Right renal pelvis (tissue), 4 donors: ENCODE measurements around the gene GPR18. TPM values are rescaled to one million over a fixed set of nuclear protein-coding genes. Genes with fewer than 3 reads are reported as not detected.
"Not testable (repeated sequence)": the region's sequence is repeated elsewhere in the genome, so short reads cannot be mapped to it uniquely, and the experiment has no call there.

ENCODE experiments used
- DNase-seq, 4 donors: peaks; one replicate each; pipeline ENCODE4 v3.0.0-alpha.2; 2013; ENCODE audit warnings: low read depth in 4 of 4, low spot score in 3 of 4, missing footprints in 1 of 4
- polyA plus RNA-seq, 4 donors: library from polyadenylated mRNA; unstranded; fragments of 120-200 nt; gene quantifications; one replicate each; pipeline ENCODE4 v1.2.1, GENCODE V29; 2013; ENCODE audit not compliant: insufficient read length in 4 of 4

Gene GPR18
- polyA plus RNA-seq, 4 donors: 0.16 to 0.33 (median 0.31) TPM; not detected in 1

DNA sequence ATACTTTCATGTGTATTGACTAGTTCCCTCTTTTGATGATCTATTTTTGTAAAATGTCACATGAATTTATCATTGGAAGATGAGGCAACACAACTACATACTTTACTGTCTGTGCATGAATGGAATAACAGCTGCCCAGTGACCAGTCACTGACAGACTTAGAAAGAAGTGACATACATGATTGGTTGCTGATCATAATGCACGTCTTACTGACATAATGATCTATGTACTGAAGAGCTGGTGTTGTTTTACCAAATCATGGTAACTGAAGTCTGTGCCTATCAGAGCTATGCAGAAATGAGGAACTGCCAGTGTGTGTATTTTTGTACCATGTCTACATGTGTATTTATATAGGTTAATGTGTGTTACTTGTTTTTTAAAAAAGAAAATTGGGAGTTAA, 26.5 kb downstream of the GPR18 start:
- no peak for DNase-seq

DNA sequence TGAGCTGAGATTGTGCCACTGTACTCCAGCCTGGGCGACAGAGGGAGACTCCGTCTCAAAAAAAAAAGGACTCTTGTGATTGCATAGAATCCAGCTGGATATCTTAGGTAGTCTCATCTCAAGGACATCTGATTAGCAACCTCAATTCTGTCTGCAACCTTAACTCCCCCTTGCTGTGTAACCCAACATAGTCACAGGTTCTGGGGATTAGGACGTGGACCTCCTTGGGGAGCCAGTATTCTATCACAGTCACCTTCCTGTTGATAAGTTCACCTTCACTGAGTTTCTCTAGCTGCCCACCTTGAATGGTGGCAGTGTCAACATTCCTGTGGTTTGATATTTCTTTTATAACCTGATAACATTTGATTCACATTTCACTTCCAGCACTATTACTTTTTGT, 27.2 kb downstream of the GPR18 start:
- no peak for DNase-seq

DNA sequence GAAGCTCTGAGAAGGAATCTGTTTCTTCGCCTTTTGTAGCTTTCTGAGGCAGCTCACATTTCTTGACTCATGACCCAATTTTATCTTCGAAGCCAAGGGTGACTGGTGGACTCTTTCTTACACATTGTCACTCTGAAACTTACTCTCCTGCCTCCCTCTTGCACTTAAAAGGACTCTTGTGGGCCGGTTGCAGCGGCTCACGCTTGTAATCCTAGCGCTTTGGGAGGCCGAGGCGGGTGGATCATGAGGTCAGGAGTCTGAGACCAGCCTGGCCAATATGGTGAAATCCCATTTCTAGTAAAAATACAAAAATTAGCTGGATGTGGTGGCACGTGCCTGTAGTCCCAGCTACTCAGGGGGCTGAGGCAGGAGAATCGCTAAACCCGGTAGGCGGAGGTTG, 27.6 kb downstream of the GPR18 start:
- not testable (repeated sequence) for DNase-seq

DNA sequence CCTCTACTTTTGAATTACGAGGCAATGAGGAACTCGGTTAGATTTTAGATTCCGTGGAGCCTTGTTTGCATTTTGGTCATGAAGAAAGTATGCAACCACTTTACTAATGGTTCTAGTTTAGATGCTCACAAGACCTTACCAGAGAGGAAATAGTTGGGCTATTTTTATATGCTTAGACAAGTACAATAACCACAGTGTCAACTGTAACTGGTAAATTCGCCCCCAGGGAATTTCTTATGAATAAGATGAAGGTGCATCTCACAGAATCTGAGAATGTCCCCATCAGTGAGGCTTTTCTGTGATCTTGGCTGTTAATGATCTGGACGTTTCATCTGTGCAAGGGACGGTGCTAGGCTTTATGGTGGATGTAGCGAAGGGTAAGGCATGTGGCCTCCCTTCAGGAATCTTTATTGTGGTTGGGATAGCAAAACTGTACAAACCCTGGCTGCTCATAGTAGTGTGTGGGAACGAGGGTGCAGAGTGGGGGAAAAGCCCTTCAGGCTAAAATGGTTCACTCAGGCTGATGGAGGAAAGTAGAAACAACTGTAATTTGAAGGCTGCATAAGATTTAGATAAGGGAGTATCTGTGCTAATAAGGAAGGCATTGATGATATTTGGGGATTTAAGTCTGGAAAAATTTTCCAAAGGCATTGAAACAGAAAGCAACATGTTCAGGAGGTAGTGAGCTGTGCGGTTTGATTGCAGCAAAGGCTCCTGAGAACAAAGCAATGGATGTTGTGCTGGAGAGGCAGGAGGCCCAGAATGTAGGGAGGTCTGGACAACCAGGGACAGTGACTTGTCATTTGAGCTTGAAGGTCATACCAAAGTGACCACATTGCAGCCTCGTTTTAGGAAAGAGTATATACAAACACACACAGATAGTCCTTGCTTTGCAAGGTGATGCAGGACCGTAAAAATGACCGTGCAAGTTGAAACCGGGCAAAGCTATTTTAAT, 29.2 kb downstream of the GPR18 start:
- DNase-seq: no peak

DNA sequence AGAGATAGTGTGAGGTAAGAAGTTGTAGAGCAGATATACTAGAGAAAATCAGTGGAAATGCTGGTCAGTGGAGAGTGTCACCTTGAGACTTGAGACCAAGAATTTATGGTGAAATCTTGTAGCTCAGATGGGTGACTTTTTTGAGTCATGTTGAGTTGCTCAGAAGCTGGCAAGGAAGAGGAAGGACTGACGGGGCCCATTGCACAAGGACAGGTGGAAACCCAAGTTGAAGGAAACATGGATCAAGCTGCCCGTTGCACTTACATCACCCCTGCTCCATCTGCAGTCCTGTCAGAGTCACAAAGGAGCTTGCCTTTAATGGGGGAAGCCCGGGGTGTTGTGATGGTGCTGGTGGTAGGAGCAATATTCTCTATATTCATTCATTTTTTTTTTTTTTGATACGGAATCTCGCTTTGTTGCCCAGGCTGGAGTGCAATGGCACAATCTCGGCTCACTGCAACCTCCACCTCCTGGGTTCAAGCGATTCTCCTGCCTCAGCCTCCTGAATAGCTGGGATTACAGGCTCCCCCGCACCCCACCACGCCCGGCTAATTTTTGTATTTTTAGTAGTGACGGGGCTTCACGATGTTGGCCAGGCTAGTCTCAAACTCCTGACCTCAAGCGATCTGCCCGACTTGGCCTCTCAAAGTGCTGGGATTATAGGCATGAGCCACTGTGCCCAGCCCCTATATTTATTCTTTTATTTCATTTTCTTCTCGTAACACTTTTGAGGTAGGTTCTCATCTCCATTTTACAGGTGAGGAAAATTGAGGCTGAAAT, 30.1 kb downstream of the GPR18 start:
- no peak for DNase-seq

DNA sequence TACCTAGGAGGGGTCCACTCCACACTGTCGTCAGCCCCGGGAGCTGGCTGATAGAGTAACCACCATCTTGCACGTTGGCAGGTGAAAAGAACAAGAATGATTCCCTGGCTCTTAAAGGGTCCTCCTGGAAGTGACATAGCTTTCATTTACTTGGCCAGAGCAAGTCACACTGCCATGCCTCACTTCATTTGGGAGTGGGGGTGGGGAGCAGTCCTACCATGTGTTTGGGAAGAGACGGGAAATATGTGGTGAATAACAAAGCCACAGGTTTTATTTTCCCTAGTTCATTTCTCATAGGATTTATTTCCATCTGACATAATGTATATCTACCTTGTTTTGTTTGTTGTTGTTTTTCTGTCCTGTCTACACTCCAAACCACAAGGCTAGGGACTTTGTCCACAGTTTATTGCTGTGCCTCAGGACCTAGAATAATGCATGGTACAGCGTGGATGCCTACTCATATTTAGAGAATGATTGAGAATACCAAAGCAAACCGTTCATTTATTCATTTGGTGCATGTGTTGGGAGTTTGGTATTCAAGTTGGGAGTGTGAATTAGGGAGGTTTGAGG, 30.8 kb downstream of the GPR18 start:
- DNase-seq: no peak

DNA sequence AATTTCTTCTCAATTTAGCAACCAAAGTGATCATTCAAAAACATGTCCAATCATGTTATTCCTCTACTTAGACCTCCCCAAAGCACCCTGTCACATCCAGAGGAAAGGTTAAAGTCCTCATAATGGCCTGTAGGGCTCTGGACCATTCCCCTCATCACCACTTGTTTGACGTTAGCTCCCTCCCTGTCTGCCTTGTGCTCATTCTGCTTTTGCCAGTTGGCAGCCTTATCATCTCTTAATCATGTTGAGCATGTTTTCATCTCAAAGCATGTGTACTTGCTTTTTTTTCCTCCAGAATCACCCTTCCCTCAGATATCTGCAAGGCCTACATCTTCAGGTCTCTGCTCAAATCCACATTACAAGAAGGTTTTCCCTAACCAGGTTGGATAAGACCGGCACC, 31.7 kb downstream of the GPR18 start:
- no peak for DNase-seq

DNA sequence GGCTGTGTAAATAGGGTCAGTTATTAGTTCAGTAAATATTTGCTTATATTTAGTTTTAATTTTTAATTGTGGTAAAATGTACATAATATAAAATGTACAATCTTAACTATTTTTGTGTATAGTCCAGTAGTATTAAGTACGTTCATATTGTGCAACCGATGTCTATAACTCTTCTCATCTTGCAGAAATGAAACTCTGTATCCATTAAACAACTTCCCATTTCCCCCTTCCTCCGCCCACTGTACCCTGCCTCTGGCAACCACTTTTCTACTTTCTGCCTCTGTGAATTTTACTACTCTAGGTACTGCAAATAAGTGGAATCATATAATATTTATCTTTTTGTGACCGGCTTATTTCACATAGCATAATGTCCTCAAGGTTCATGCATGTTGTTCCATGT, 33.1 kb downstream of the GPR18 start:
- DNase-seq: no peak

DNA sequence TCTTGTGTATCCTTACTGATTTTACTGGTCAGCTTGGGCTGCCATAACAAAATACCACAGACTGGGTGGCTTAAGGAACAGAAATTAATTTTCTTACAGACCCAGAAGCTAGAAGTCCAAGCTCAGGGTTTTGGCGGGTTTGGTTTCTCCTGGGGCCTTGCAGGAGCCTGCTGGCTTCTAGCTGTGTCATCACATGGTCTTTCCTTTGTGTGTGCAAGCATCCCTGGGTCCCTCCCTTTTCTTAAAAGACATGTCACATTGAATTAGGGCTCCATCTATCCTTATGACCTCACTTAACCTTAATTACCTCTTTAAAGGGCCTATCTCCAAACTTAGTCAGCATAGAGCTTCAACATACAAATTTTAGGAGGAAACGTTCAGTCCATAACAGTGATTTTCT, 34.2 kb downstream of the GPR18 start:
- DNase-seq: no peak

DNA sequence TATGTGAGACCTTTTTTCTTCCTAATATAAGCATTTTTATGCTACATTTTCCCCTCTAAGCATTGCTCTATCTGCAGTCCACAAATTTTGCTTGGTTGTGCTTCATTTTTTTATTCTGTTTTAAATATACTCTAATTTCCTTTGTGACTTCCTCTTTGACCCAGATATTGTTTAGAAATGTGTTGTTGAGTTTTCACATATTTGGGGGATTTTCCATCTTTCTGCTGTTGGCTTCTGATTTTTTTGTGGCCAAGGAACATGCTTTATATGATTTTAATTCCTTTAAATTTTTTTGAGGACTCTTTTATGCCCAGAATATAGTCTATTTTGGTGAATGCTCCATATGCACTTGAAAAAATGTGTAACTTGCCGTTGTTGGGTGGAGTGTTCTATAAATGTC, 34.6 kb downstream of the GPR18 start:
- DNase-seq: no peak

DNA sequence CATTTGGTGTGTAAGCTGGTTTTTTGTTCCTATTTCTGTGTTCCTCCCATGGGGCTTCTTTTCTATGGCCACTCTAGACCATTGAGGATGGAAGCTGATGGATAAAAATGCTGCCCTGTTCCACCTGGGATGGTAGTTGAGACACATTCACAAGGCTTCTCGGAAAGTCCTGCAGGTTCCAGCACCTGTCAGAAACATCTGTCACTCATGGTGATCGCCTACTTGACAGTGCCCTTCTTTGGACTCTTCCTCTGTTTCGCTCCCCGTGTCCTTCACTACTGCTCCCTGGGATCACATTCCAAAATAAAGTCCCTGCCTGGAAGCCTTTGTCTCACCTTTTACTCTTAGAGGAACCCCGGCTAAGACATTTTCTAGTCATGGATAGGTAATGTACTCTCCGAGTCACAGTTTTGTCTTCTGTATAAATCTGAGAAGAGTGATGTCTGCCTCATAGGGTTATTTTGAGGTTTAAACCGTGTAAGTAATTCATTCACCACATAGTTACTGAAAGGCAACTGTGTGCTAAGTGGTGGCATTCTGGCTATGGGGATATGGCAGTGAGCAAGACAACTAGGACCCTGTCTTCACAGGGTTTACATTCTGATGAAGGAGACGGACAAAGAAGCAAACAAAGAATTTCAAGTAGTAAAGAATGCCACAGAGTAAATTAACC, 36.5 kb downstream of the GPR18 start:
- no peak for DNase-seq

DNA sequence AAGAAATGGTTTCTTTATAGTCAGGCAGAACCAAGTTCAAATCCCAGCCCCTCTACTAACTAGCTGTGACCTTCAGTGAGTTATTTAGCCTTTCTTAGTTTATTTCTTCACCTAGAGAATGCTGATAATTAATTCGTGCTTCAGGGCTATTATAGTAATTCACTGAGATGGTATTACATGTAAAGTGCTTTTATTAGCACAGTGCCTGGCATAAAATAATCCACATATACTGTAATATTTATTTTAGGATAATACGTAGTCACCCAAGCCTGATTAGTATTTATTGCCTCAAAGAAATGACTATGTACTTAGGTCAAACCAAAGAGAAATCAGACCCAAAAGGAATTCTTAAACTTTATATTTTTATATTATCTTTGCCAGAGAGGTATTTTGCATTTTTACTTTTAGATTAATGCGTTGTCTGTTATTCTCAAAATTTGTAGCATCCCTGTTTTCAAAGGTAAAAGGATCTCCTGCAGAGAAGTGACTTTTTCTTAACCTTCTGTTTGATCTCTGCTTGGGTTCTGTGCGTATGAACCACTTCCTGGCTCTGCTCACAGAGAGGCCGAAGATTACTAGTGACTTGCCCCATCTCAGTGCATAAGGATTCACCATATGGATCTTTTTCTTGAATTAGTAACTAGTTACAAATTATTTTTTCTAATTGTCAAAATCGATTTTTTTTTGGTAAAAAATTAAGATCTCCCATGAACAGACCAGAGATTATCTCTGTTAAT, 37.8 kb downstream of the GPR18 start:
- DNase-seq: no peak

DNA sequence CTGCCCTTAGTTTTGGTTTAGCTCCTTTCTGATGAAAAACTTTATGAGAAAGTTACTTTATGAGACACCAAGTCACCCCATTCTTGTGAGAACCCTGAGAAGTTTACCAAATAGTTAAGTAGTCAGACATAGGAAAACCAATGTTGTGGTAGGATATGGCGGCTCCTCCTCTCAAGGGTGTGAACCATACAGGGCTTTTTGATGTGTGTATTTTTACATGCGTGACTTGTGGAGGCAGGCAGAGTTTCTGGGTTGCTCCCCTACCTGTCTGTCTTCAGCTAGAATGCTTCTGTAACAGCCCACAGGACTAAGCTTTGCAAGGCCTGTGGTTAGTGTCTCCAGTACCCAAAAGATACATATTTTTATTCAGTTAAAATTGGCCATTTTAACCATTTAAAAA, 39.2 kb downstream of the GPR18 start:
- DNase-seq: no peak

DNA sequence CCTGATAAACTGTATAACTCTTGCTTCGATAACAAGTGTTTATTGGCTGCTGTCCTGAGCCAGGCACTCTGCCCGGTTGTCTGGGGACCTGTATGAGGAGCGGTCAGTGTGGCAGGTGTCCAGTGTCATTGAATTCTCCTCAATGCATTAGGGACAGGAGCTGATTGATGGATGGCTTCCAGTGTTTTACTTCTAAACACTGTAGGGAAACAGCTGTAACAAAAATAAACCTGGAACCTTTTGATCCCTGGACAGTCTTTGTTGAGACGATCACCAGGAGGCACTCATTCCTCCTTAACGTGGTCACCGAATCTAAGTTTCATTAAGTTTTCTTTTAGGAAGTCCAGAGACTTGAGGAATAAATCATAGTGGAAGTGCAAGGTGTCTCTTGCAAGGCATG, 39.6 kb downstream of the GPR18 start:
- no peak for DNase-seq

DNA sequence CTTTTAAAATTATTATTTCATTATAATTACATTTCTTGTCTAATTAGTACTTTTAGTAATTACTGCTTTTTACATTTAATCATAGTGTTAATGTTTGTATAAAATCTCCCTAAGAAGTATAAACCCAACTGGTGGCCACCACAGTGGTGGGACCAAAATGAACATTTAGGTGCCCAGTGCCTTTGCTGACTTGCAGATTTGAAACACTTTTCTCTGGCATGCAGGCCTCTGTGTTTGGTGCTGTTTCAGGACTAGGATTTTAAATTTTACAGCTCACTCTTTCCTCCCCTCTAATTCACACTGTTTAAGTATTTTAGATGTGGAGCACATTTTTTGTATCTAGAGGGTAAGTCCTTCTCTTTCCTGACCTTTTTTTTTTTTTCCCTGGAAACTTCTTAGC, 40.1 kb downstream of the GPR18 start:
- no peak for DNase-seq

DNA sequence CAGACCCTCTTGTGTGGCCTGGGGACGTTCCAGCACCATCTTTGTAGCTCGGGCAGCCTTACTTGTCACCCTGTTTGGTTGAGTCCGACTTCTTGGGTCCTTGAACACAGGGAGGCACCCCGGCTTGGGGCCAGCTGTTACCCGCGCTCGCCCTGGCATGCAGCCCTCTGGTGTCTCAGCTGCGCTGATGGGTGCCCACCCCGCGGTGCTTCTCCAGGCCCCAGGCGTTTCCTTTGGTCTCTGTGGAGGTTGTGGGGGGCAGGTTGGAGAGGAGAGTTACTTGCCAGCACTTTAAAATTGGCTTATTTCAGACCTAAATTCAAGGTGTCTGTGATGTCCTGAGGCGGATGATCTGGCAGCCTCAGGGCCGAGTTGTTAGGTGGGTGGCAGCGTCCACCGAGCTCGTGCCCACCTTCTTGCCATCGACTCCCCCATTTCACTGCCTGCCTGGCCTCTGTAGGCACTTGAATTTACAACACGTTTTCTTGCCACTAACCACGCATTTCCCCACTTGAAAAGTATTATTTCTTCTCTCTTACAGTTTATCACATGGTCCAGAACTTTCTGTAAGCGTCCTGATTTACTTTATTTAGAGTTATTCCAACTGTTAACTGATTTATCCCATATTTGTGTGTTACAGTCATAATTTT, 40.6 kb downstream of the GPR18 start:
- no peak for DNase-seq

DNA sequence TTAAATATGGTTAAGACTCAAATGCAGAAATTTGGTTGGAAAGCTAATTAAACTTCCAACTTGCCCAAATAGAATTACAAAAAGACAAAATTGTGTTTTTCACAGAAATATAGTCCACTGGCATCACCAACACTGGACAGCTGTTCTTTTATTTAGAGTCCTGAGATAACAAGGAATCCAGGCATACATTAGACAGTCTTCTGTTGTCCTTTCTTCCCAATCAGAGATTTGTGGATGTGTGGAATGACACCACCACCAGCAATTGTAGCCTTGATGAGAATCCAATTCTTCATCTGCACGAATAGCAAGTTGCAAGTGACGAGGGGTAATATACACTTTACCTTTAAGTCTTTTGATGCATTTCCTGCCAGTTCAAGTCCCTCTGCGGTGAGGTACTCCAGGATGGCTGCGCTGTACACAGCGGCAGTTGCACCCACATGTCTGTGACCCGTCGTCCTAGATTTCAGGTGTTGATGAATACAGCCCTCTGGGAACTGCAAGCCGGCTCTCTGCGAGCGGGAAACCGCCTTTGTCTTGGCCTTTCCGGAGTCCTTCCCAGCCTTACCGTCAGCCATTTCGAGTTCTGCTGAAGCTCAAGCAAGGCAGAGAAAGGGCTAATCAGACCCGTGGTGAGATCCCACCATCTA, 42.9 kb downstream of the GPR18 start:
- DNase-seq: no peak

DNA sequence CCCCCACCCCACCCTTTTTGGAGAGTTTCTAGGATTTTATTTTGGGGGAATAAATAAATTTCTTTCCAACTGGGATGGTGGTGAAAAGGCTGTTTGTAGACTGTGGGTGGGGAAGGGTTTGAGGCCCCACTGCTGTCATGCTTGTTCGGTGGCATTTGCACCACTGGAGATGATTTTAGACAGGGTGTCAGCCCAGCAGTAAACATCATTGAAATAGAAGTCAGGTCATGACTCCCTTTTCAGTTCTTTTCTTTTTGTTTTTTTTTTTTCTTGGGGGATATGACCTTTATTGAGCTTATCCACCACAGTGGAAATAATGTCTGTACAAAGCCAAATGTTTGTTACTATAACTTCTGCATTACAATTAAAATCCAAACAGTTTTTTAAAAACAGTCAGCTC, 43.4 kb downstream of the GPR18 start:
- no peak for DNase-seq

DNA sequence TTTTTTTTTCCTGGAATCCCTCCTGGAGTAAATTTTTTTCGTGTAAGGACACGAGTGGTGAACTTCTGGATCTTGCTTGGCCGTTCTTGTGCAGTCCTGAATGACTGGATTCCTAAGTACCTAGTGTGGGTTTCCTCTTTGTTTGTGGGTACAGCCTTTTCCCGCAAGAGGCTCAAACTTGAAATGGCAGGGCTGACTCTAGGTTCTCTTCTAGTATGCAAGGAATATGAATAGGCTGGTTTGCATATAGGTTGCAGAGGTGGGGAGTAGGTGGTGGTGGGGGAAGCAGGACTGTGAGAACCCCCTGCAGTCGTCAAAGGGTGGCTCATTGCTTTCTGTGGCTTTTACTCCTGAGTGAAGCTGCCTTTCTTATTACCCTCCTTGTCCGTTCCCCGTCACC, 43.9 kb downstream of the GPR18 start:
- no peak for DNase-seq
